MM.1S (cell line): ENCODE data around the gene MRPL20.

ENCODE experiments used
- DNase-seq: peaks from one replicate; pipeline ENCODE4 v3.0.0-alpha.2; 2015
- H2AFZ ChIP-seq: fragments of 300-600 bp; sonication (generic); 2 replicates; pipeline ENCODE4 v1.6.0; 2016; ENCODE audit warnings: antibody characterized with exemption, low read length
- H3F3A ChIP-seq: fragments of 300-600 bp; sonication (generic); 2 replicates; pipeline ENCODE4 v1.6.1; 2016; ENCODE audit warnings: mild to moderate bottlenecking, antibody characterized with exemption, low read length, moderate library complexity, mixed read lengths; ENCODE audit not compliant: insufficient read depth
- H3K27ac ChIP-seq: fragments of 300-600 bp; sonication (generic); 2 replicates; pipeline ENCODE4 v1.5.1; 2016; ENCODE audit warnings: mild to moderate bottlenecking, low read length
- H3K27me3 ChIP-seq: fragments of 300-600 bp; sonication (generic); replicated peaks from 2 replicates; pipeline ENCODE4 v1.6.0; 2016; ENCODE audit warnings: low read length; ENCODE audit not compliant: insufficient read depth
- H3K36me3 ChIP-seq: fragments of 300-600 bp; sonication (generic); replicated peaks from 2 replicates; pipeline ENCODE4 v1.6.1; 2016; ENCODE audit warnings: mild to moderate bottlenecking, low read length, mixed read lengths; ENCODE audit not compliant: insufficient read depth
- H3K4me1 ChIP-seq: fragments of 300-600 bp; sonication (generic); 2 replicates; pipeline ENCODE4 v1.6.1; 2016; ENCODE audit warnings: low read length, mixed read lengths
- H3K4me2 ChIP-seq: fragments of 300-600 bp; sonication (generic); 2 replicates; pipeline ENCODE4 v1.6.0; 2016; ENCODE audit warnings: low read depth, low read length
- H3K4me3 ChIP-seq: fragments of 300-600 bp; sonication (generic); 2 replicates; pipeline ENCODE4 v1.5.1; 2016; ENCODE audit warnings: low read length, mixed read lengths
- H3K79me2 ChIP-seq: fragments of 300-600 bp; sonication (generic); 2 replicates; pipeline ENCODE4 v1.6.1; 2016; ENCODE audit warnings: mixed run types, low read length, mixed read lengths
- H3K9ac ChIP-seq: fragments of 300-600 bp; sonication (generic); 2 replicates; pipeline ENCODE4 v1.6.1; 2016; ENCODE audit warnings: low read length, mixed read lengths
- H3K9me2 ChIP-seq: fragments of 300-600 bp; sonication (generic); replicated peaks from 2 replicates; pipeline ENCODE4 v1.6.1; 2016; ENCODE audit warnings: mild to moderate bottlenecking, low read length, mixed read lengths; ENCODE audit not compliant: insufficient read depth
- H3K9me3 ChIP-seq: fragments of 300-600 bp; sonication (generic); replicated peaks from 2 replicates; pipeline ENCODE4 v1.6.1; 2016; ENCODE audit warnings: mild to moderate bottlenecking, low read length, mixed read lengths; ENCODE audit not compliant: insufficient read depth
- H4K20me1 ChIP-seq: fragments of 300-600 bp; sonication (generic); 2 replicates; pipeline ENCODE4 v1.6.1; 2016; ENCODE audit warnings: mild to moderate bottlenecking, low read length, moderate library complexity, mixed read lengths; ENCODE audit not compliant: insufficient read depth
- EZH2 ChIP-seq: fragments of 300-600 bp; sonication (generic); optimal IDR thresholded peaks from 2 replicates; pipeline ENCODE3; 2017; ENCODE audit warnings: low read depth, mild to moderate bottlenecking, antibody characterized with exemption, low read length, mixed read lengths
- EZH2phosphoT487 ChIP-seq: fragments of 300-600 bp; sonication (generic); IDR thresholded peaks from 2 replicates; pipeline ENCODE4 v1.6.1; 2018; ENCODE audit warnings: antibody characterized with exemption, low read length
- TF ChIP-seq, protein P1 (sequence below): fragments of 300-600 bp; sonication (generic); IDR thresholded peaks from 2 replicates; pipeline ENCODE4 v1.5.1; 2016; ENCODE audit warnings: antibody characterized with exemption, low read length, mixed read lengths

Gene MRPL20

GRCh38 chr1:1402072-1402900 lies 4.8 kb downstream of the MRPL20 start:
- Histone ChIP-seq H3K9me2 (no peaks in the 10 kb centered on the region), H3F3A (peaks cover 16% of the 10 kb centered on the region), H3K9ac (no peak overlapping the region), H3K27me3 (no peaks in the 10 kb centered on the region), H3K9me3 (no peaks in the 10 kb centered on the region), H3K79me2 (peaks cover 86% of the 10 kb centered on the region), H4K20me1 (no peaks in the 10 kb centered on the region), H3K4me3 (no peak overlapping the region), H3K36me3 (peaks cover 11% of the 10 kb centered on the region), H3K4me2 (no peak overlapping the region), H3K4me1 (peaks cover 14% of the 10 kb centered on the region), H3K27ac (no peak overlapping the region), H2AFZ (no peak overlapping the region)
- TF ChIP-seq, protein P1, sequence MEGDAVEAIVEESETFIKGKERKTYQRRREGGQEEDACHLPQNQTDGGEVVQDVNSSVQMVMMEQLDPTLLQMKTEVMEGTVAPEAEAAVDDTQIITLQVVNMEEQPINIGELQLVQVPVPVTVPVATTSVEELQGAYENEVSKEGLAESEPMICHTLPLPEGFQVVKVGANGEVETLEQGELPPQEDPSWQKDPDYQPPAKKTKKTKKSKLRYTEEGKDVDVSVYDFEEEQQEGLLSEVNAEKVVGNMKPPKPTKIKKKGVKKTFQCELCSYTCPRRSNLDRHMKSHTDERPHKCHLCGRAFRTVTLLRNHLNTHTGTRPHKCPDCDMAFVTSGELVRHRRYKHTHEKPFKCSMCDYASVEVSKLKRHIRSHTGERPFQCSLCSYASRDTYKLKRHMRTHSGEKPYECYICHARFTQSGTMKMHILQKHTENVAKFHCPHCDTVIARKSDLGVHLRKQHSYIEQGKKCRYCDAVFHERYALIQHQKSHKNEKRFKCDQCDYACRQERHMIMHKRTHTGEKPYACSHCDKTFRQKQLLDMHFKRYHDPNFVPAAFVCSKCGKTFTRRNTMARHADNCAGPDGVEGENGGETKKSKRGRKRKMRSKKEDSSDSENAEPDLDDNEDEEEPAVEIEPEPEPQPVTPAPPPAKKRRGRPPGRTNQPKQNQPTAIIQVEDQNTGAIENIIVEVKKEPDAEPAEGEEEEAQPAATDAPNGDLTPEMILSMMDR: peak; percentile 62
- TF ChIP-seq EZH2phosphoT487 (no peak), EZH2 (no peak)
- DNase-seq: peak; percentile 33

DNA sequence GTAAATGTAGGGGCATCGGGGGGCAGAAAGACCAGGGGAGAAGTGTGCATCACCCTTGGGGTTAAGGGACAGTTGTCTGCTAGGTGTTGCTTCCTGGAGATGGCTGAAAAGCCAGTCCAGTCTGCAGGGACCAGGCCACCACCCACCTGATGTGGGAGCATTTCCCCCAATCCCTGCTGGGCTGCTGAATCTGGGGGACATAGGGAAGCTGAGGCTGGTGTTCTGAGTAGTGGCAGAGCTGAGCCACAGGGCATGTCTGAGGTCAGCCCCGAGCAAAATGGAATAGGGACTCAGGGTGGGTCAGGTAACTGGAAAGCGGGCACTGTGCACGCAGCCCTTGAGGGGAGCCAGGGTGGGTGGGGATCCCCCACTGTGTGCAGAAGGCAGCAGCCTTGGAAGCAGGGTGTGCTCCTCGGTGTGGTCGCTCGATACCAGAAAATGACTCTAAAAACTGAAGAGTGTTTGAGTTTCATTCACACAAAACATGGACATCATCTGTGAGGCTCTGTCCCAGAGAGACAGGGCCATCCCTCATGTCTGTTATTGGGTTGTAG lies 5.6 kb downstream of the MRPL20 start:
- H3K9ac ChIP-seq: no peak overlapping the region
- H3K4me3 ChIP-seq: no peak overlapping the region
- H3K36me3 ChIP-seq: peaks cover 16% of the 10 kb centered on the region
- H3K27me3 ChIP-seq: no peaks in the 10 kb centered on the region
- H3F3A ChIP-seq: peaks cover 13% of the 10 kb centered on the region
- peaks cover 14% of the 10 kb centered on the region for H3K4me1 ChIP-seq
- no peak for TF ChIP-seq EZH2
- TF ChIP-seq, protein P1: no peak
- H3K4me2 ChIP-seq: no peak overlapping the region
- no peak overlapping the region for H2AFZ ChIP-seq
- peaks cover 85% of the 10 kb centered on the region for H3K79me2 ChIP-seq
- no peak overlapping the region for H3K27ac ChIP-seq
- H3K9me2 ChIP-seq: no peaks in the 10 kb centered on the region
- no peaks in the 10 kb centered on the region for H4K20me1 ChIP-seq
- no peak for DNase-seq
- no peaks in the 10 kb centered on the region for H3K9me3 ChIP-seq

DNA sequence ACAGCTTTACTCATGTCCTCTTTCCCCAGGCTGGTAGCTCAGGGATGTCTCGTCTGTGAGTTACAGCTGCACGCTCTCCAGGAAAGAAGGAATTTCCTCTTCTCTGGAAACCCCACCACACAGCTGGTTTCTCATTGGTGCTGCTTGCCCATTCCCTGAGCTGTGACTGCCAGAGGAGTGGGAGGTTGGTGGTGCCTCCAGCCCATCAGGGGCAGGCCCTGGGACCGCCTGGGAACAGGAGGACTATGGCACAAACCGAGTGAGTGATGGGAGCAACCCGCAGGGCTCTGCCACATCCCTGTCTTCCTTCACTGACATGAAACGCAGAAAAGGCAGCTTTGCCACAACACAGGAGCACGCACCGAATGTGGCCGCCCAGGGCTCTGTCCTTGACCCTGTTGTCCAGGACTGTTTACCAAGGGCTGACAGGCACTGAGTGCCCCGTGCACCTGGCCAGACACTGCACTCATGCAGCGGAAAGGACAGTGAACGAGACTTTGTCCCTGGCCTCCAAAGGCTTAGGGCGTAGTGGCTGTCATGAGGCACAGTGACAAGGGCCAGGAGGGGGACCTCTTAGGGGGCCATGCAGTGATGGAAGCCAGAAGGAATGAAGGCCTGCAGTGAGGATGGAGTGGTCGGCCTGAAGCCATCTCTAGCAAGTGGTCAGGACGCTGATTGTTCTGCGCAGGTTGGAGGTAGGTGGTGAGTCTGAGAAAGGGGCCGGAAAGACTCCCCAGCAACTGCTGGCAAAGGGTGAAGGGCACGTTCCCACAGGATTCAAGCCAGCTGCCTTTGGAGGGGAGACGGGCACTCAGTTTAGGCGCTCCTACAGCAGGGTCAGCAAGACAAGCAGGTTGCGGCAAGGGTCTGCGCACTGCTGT lies 6.3 kb downstream of the MRPL20 start:
- Histone ChIP-seq H3F3A (peaks cover 13% of the 10 kb centered on the region), H3K27me3 (no peaks in the 10 kb centered on the region), H3K27ac (no peak overlapping the region), H2AFZ (no peak overlapping the region), H3K9me2 (no peaks in the 10 kb centered on the region), H3K9me3 (no peaks in the 10 kb centered on the region), H3K36me3 (peaks cover 16% of the 10 kb centered on the region), H4K20me1 (no peaks in the 10 kb centered on the region), H3K79me2 (peaks cover 82% of the 10 kb centered on the region), H3K9ac (peak overlapping the region; percentile 95; the same call in 1 of the 2 replicates), H3K4me1 (peaks cover 14% of the 10 kb centered on the region), H3K4me3 (peak overlapping the region; percentile 100), H3K4me2 (peak overlapping the region; percentile 89)
- DNase-seq: no peak
- TF ChIP-seq EZH2phosphoT487 (no peak), EZH2 (no peak)
- TF ChIP-seq, protein P1: no peak
